Adrenal gland (tissue), 12 donors: ENCODE measurements around the gene NPFFR2. TPM values are rescaled to one million over a fixed set of nuclear protein-coding genes. Genes with fewer than 3 reads are reported as not detected.

Experiments
- DNase-seq, 7 donors: peaks; one replicate each; pipeline ENCODE4 v3.0.0-alpha.2; 2019 to 2020
- H3K27ac ChIP-seq, 5 donors: fragments of 200-600 bp; sonication (generic) in 4 of 5; 1 replicate in 3 of 5; 2 replicates in 2 of 5; pipeline versions ENCODE4 v1.5.1 to v1.8.0; 2016 to 2020; ENCODE audit warnings: mild to moderate bottlenecking in 1 of 5
- H3K27me3 ChIP-seq: fragments of 200-600 bp; 2 replicates; pipeline ENCODE4 v1.8.0; 2021
- H3K36me3 ChIP-seq, 2 donors: fragments of 200-600 bp; replicated peaks in 1 of 2; 1 replicate in 1 of 2; 2 replicates in 1 of 2; pipeline versions ENCODE4 v1.5.1 to v1.8.0; 2018 to 2022
- H3K4me1 ChIP-seq, 2 donors: fragments of 200-600 bp; replicated peaks in 1 of 2; 1 replicate in 1 of 2; 2 replicates in 1 of 2; pipeline versions ENCODE4 v1.5.1 to v1.8.0; 2018 to 2021
- H3K4me3 ChIP-seq, 4 donors: fragments of 200-600 bp; sonication (generic) in 3 of 4; one replicate each; pipeline ENCODE4 v1.5.1; 2016 to 2018
- H3K9me3 ChIP-seq, 3 donors: fragments of 200-600 bp; sonication (generic) in 1 of 3; replicated peaks in 1 of 3; 1 replicate in 2 of 3; 2 replicates in 1 of 3; pipeline versions ENCODE4 v1.5.1 to v1.8.0; 2016 to 2021
- POLR2A ChIP-seq, 2 donors: fragments of 450-650 bp; IDR thresholded peaks; one replicate each; pipeline ENCODE4 v1.6.1; 2017; ENCODE audit warnings: antibody characterized with exemption in 2 of 2, mild to moderate bottlenecking in 2 of 2, moderate library complexity in 1 of 2
- WGBS, 4 donors: extraction: QIAGEN DNeasy Blood & Tissue Kit in 2 of 4; methylation state at CpG; one replicate each; pipeline versions ENCODE4 v1.1.5 to v1.1.7; 2013 to 2017; 5-methylcytosine and 5-hydroxymethylcytosine counted together
- intact Hi-C, 2 donors: fragments of 100-400 bp; cut with DNase I; formaldehyde crosslinking; loops; one replicate each; pipeline versions ENCODE4 v1.14.1 to v1.15.0; 2022 to 2023
- polyA plus RNA-seq, 3 donors: library from polyadenylated mRNA; stranded (reverse); fragments of 200-250 nt in 2 of 3; fragments of 350-450 nt in 1 of 3; fragmentation: Illumina TruSeq in 1 of 3; extraction: RNeasy Lipid Tissue Mini Kit (QIAGEN cat#74804) in 1 of 3; gene quantifications; one replicate each; pipeline ENCODE4 v1.2.3, GENCODE V29; 2013 to 2014
- total RNA-seq, 9 donors: library from RNA; depleted of rRNA in 4 of 9; stranded (reverse); fragments of >200 nt in 4 of 9; fragments of 120-200 nt in 1 of 9; fragmentation: NEBNext Ultra II Directional in 1 of 9; extraction: Animal tissue kit (Norgen Biotek cat#: 25700) in 1 of 9; gene quantifications; one replicate each; pipeline versions ENCODE4 v1.1.0 to v1.2.4, GENCODE V29; 2013 to 2023
- TF ChIP-seq, protein P1 (sequence below), 6 experiments: fragments of 450-650 bp in 4 of 6; fragments of 200-600 bp in 2 of 6; sonication (generic) in 1 of 6; IDR thresholded peaks; 1 replicate in 5 of 6; 2 replicates in 1 of 6; pipeline versions ENCODE4 v1.5.1 to v1.8.0; 2016 to 2021; ENCODE audit warnings: antibody characterized with exemption in 6 of 6, mild to moderate bottlenecking in 2 of 6, moderate library complexity in 1 of 6
- donor health status: healthy with polysubstance abuse.
- donor health status: Bipolar disorder and iron deficiency.
- donor health status: DM: yes; HTN: yes; CAD: no.
- donor health status: DM: no; HTN: no; CAD: no.
- donor health status: DM: no; HTN: no; CAD: no.
- donor health status: DM: yes; HTN: yes; CAD: no.

NPFFR2 gene
- total and polyA plus RNA-seq, 12 donors = not detected

DNA sequence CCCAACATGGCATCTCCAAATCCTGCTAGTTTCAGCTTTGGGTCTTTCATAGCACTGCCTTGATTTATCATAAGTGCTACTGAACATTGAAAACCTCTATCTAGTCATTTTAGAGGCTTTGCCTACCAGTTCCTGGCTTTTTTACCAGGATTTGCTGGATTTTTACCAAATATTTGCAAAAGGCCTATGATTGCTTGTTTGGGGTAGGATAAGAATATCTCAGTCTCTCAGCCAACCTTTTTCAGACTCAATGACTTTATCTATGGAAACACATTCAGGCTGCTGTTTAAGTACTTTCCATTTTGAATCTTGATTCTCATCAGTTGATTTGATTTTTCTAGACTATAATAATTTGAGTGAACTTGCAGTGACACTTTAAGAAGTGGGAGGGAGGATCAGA lies 80.1 kb downstream of the NPFFR2 start:
- H3K4me1 ChIP-seq = no peaks in the 10 kb centered on the region
- no peaks in the 10 kb centered on the region for H3K27me3 ChIP-seq
- no peak for TF ChIP-seq POLR2A (IDR thresholded peaks at IDR 0.05)
- TF ChIP-seq, protein P1, sequence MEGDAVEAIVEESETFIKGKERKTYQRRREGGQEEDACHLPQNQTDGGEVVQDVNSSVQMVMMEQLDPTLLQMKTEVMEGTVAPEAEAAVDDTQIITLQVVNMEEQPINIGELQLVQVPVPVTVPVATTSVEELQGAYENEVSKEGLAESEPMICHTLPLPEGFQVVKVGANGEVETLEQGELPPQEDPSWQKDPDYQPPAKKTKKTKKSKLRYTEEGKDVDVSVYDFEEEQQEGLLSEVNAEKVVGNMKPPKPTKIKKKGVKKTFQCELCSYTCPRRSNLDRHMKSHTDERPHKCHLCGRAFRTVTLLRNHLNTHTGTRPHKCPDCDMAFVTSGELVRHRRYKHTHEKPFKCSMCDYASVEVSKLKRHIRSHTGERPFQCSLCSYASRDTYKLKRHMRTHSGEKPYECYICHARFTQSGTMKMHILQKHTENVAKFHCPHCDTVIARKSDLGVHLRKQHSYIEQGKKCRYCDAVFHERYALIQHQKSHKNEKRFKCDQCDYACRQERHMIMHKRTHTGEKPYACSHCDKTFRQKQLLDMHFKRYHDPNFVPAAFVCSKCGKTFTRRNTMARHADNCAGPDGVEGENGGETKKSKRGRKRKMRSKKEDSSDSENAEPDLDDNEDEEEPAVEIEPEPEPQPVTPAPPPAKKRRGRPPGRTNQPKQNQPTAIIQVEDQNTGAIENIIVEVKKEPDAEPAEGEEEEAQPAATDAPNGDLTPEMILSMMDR (IDR thresholded peaks at IDR 0.05) = no peak
- DNase-seq = no peak
- no peaks in the 10 kb centered on the region for H3K9me3 ChIP-seq
- no peak overlapping the region for H3K4me3 ChIP-seq
- intact Hi-C loops = no loop called here
- no peak overlapping the region for H3K27ac ChIP-seq
- H3K36me3 ChIP-seq = no peaks in the 10 kb centered on the region

DNA sequence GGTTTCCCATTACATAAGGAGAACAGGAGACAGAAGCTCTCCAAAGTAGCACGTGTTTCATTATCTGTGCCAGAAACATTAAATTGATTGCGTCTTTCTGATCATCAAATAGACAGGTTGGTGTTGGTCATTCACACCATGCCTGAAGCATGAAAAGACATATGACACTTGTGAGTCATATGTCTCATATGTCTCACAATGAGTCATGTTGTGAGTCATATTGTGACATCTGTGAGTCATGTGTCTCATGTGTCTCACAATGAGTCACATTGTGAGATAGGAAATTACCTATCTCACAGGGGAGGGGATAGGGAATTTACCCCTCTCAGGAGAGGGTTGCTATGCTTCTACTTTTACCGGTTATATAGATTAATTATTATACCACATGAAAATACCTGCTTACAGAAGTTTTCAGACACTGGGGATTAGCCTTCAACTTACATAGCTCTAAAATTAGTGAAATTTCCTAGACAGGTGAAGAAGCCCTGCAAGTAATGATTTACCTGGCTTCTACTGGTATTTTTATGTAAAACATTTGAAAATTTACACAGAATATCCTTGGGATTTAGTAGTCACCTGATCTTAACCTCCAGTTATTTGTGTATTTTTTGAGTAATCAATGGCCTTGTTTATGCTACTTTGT lies 80.8 kb downstream of the NPFFR2 start:
- DNase-seq = peak in 1 of 7 donors; percentile 2
- intact Hi-C loops = no loop called here
- no peaks in the 10 kb centered on the region for H3K27me3 ChIP-seq
- no peak overlapping the region for H3K4me3 ChIP-seq
- no peaks in the 10 kb centered on the region for H3K4me1 ChIP-seq
- TF ChIP-seq, protein P1 (IDR thresholded peaks at IDR 0.05) = no peak
- no peak for TF ChIP-seq POLR2A (IDR thresholded peaks at IDR 0.05)
- no peaks in the 10 kb centered on the region for H3K36me3 ChIP-seq
- WGBS, 4 donors = 76 to 84% (median 80%) methylated on average over 3 of the region's 3 CpGs
- no peak overlapping the region for H3K27ac ChIP-seq
- no peaks in the 10 kb centered on the region for H3K9me3 ChIP-seq

DNA sequence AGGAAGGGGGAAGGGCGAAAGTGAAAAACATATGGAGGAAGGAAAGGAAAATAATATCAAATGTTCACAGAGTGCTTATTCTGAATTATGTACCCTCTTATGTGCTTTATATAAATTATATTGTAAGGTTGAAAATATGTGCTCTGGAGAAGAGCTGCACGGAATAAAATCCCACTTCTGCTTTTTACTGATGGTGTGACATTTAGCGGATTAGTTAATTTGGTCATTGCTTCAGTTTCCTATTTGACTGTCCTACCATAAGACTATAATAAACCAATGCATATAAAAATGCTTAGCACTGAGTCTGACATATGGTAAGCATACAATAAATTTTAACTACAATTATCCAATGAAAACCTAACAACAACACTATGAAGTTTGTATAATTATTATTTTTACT lies 86.2 kb downstream of the NPFFR2 start:
- intact Hi-C loops = no loop called here
- no peak for DNase-seq
- Histone ChIP-seq H3K4me3 (no peak overlapping the region), H3K27ac (no peak overlapping the region), H3K36me3 (no peaks in the 10 kb centered on the region), H3K9me3 (no peaks in the 10 kb centered on the region), H3K27me3 (no peaks in the 10 kb centered on the region), H3K4me1 (no peaks in the 10 kb centered on the region)
- TF ChIP-seq, protein P1 (IDR thresholded peaks at IDR 0.05) = no peak
- TF ChIP-seq POLR2A (IDR thresholded peaks at IDR 0.05) = no peak
- 78 to 83% (median 79%) methylated on average over 3 of the region's 3 CpGs for WGBS, 4 donors

DNA sequence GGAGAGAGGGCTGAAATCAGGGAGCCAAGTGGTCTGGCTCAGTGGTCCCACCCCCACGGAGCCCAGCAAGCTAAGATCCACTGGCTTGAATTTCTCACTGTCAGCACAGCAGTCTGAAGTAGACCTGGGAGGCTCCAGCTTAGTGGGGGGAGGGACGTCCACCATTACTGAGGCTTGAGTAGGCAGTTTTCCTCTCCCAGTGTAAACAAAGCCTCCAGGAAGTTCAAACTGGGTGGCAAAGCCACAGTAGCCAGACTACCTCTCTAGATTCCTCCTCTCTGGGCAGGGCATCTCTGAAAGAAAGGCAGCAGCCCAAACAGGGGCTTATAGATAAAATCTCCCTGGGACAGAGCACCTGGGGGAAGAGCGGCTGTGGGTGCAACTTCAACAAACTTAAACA lies 88.1 kb downstream of the NPFFR2 start:
- H3K27ac ChIP-seq = no peak overlapping the region
- H3K4me1 ChIP-seq = no peaks in the 10 kb centered on the region
- WGBS, 4 donors = 37 to 58% (median 49%) methylated on average over 3 of the region's 3 CpGs
- no peak overlapping the region for H3K4me3 ChIP-seq
- no peaks in the 10 kb centered on the region for H3K9me3 ChIP-seq
- H3K36me3 ChIP-seq = no peaks in the 10 kb centered on the region
- no peak for TF ChIP-seq POLR2A (IDR thresholded peaks at IDR 0.05)
- TF ChIP-seq, protein P1 (IDR thresholded peaks at IDR 0.05) = no peak
- no peak for DNase-seq
- no peaks in the 10 kb centered on the region for H3K27me3 ChIP-seq
- intact Hi-C loops = no loop called here
